GM19438 (cell line): ENCODE results near the gene BRINP1.

ENCODE experiments used
- ATAC-seq: cut with Tn5 transposase; IDR thresholded peaks from one replicate; pipeline ENCODE4 v1.9.1; 2021; ENCODE audit warnings: low read depth; ENCODE audit not compliant: unreplicated experiment

The BRINP1 gene

GRCh38 chr9:119349351-119349825 is 19.8 kb downstream of the BRINP1 start:
- ATAC-seq, result no peak

- ATAC-seq, result no peak
Observed at GRCh38 chr9:119343059-119343990, 25.9 kb downstream of the BRINP1 start.

- no peak for ATAC-seq
Observed at GRCh38 chr9:119339056-119339455, 30.2 kb downstream of the BRINP1 start.

- no peak for ATAC-seq
Observed at GRCh38 chr9:119337573-119337972, 31.7 kb downstream of the BRINP1 start.

GRCh38 chr9:119334745-119335144 is 34.5 kb downstream of the BRINP1 start:
- ATAC-seq, result no peak

GRCh38 chr9:119333507-119334229 is 35.6 kb downstream of the BRINP1 start:
- no peak for ATAC-seq

GRCh38 chr9:119332522-119332921 is 36.7 kb downstream of the BRINP1 start:
- ATAC-seq, result no peak

GRCh38 chr9:119322184-119322583 is 47.1 kb downstream of the BRINP1 start:
- no peak for ATAC-seq

- no peak for ATAC-seq
Observed at GRCh38 chr9:119318371-119318770, 50.9 kb downstream of the BRINP1 start.

GRCh38 chr9:119313846-119314245 is 55.4 kb downstream of the BRINP1 start:
- no peak for ATAC-seq

GRCh38 chr9:119310741-119311140 is 58.5 kb downstream of the BRINP1 start:
- ATAC-seq, result no peak

GRCh38 chr9:119307471-119307870 is 61.8 kb downstream of the BRINP1 start:
- no peak for ATAC-seq

GRCh38 chr9:119304555-119304954 is 64.7 kb downstream of the BRINP1 start:
- ATAC-seq, result no peak

- no peak for ATAC-seq
Observed at GRCh38 chr9:119302988-119303698, 66.1 kb downstream of the BRINP1 start.

- ATAC-seq, result peak; percentile 86
Observed at GRCh38 chr9:119298076-119298853, 71.0 kb downstream of the BRINP1 start.

GRCh38 chr9:119291554-119291953 is 77.7 kb downstream of the BRINP1 start:
- ATAC-seq, result no peak

- peak; percentile 90 for ATAC-seq
Observed at GRCh38 chr9:119289740-119290433, 79.3 kb downstream of the BRINP1 start.

GRCh38 chr9:119284587-119285337 is 84.5 kb downstream of the BRINP1 start:
- no peak for ATAC-seq

GRCh38 chr9:119284118-119284517 is 85.1 kb downstream of the BRINP1 start:
- no peak for ATAC-seq
